Measurements from ENCODE around the gene DNAJC1. TPM values are rescaled to one million over a fixed set of nuclear protein-coding genes. Genes with fewer than 3 reads are reported as not detected.

The DNAJC1 gene
- total RNA-seq, 3 donors from 2014 or later = 63.7 to 93.0 (median 92.1) TPM

DNA sequence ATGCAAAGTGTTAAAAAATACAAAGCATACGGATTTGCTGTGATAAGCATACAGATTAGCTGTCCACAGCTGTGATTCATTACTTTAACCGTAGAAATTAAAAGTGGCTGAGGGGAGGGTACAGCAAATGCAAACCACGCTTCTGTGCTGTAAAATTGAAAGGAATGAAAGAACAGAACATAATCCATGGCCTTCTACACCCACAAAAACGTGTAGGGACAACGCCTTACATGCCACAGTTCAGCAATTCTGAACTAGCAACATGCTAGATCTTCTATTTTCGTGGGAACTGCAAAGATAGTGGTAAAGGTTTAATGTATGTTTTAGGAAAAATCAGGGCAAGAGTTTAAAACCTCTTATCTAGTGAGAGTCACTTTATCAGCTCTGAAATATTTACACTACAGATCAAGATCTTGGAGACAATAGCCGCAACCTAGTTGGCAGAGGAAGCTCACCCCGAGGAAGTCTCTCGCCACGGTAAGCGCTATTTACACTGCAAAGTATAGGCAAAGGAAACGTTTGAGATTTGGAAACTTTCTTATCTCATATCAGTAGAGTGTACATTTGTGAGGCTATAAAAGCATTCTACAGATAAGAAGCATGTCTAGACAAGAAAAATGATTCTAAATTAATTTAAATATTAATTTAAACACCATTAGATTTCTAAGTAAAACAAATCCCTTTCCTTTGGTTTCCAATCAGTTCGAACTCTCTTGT lies 275.9 kb downstream of the DNAJC1 start:
- no peak overlapping the region for H3K4me3 ChIP-seq
- H3K27me3 ChIP-seq = no peaks in the 10 kb centered on the region
- intact Hi-C loops (cut with DNase I; ENCODE audit: low total_unique reads) = no loop called here
- no peaks in the 10 kb centered on the region for H3K9me3 ChIP-seq
- TF ChIP-seq POLR2A (IDR thresholded peaks at IDR 0.05) (no peak), CTCF (IDR thresholded peaks at IDR 0.05) (no peak), POLR2AphosphoS5 (IDR thresholded peaks at IDR 0.05) (no peak)
- H3K36me3 ChIP-seq = no peaks in the 10 kb centered on the region
- DNase-seq (ENCODE audit: low spot score in 2 of 2) = no peak
- no peak overlapping the region for H3K27ac ChIP-seq
- H3K4me1 ChIP-seq = peaks cover 0 to 10% of the 10 kb centered on the region in 2 donors

DNA sequence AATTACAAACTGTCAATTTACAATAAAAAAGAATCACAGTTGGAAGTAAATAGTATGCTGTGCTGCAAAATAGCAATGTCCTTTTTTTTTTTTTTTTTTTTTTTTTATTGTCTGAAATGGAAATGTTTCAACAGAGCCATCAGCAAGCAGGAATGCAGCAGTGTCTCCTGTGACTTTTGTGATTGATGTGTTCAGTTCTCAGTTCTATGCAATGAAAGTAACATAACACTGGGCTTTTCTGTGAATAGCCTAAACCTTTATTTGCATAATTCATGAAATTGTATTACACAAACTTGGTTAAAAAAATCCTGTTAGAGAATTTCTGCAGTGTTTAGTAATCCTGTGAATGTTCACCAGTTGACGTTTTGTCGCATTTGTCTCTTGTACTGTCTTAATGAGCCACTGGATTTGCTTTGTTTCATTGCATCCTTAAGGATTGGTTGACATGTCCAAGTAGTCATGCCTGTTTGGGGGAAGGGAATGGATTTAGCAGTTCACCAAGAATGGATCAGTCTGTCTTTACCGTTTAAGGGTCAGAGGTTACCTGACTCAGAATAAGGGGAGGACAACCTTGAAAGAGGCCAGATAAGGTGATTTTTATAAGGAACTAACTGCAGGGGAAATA lies 276.8 kb downstream of the DNAJC1 start:
- Histone ChIP-seq H3K9me3 (no peaks in the 10 kb centered on the region), H3K4me3 (no peak overlapping the region), H3K4me1 (peaks cover 0 to 10% of the 10 kb centered on the region in 2 donors), H3K27me3 (no peaks in the 10 kb centered on the region), H3K36me3 (no peaks in the 10 kb centered on the region), H3K27ac (no peak overlapping the region)
- TF ChIP-seq POLR2AphosphoS5 (IDR thresholded peaks at IDR 0.05) (no peak), POLR2A (IDR thresholded peaks at IDR 0.05) (no peak), CTCF (IDR thresholded peaks at IDR 0.05) (no peak)
- intact Hi-C loops (cut with DNase I; ENCODE audit: low total_unique reads) = no loop called here
- DNase-seq (ENCODE audit: low spot score in 2 of 2) = no peak

- Histone ChIP-seq H3K4me3 (no peak overlapping the region), H3K9me3 (no peaks in the 10 kb centered on the region), H3K27me3 (no peaks in the 10 kb centered on the region), H3K4me1 (peaks cover 0 to 10% of the 10 kb centered on the region in 2 donors), H3K27ac (no peak overlapping the region), H3K36me3 (no peaks in the 10 kb centered on the region)
- intact Hi-C loops (cut with DNase I; ENCODE audit: low total_unique reads) = no loop called here
- TF ChIP-seq POLR2A (IDR thresholded peaks at IDR 0.05) = no peak
- TF ChIP-seq POLR2AphosphoS5 (IDR thresholded peaks at IDR 0.05) = peak in 2 of 3 donors; percentile 81 to 88
- TF ChIP-seq CTCF (IDR thresholded peaks at IDR 0.05) = no peak
- DNase-seq (ENCODE audit: low spot score in 2 of 2) = peak; percentile 87 to 93
Measured at GRCh38 chr10:21724687-21725367, 278.7 kb downstream of the DNAJC1 start.

- Histone ChIP-seq H3K36me3 (no peaks in the 10 kb centered on the region), H3K27me3 (no peaks in the 10 kb centered on the region)
Measured at GRCh38 chr10:21724020-21724589, 279.4 kb downstream of the DNAJC1 start.

More at GRCh38 chr10:21724020-21724589, 279.4 kb downstream of the DNAJC1 start:
- Histone ChIP-seq H3K27ac (no peak overlapping the region), H3K9me3 (no peaks in the 10 kb centered on the region), H3K4me3 (no peak overlapping the region), H3K4me1 (peaks cover 0 to 10% of the 10 kb centered on the region in 2 donors)
- DNase-seq (ENCODE audit: low spot score in 2 of 2) = no peak
- TF ChIP-seq POLR2AphosphoS5 (IDR thresholded peaks at IDR 0.05) (no peak), POLR2A (IDR thresholded peaks at IDR 0.05) (no peak), CTCF (IDR thresholded peaks at IDR 0.05) (no peak)
- intact Hi-C loops (cut with DNase I; ENCODE audit: low total_unique reads) = no loop called here
